WI38 (cell line): ENCODE measurements around the gene SFMBT2.

Experiments
- H3K4me3 ChIP-seq: 2 replicates; pipeline ENCODE4 v1.5.1; 2011; ENCODE audit warnings: low read depth, mild to moderate bottlenecking, control low read depth, low read length
- CTCF ChIP-seq: IDR thresholded peaks from 2 replicates; pipeline ENCODE4 v1.5.1; 2012; ENCODE audit warnings: low read depth, mild to moderate bottlenecking, control low read depth, low read length

SFMBT2 gene

DNA sequence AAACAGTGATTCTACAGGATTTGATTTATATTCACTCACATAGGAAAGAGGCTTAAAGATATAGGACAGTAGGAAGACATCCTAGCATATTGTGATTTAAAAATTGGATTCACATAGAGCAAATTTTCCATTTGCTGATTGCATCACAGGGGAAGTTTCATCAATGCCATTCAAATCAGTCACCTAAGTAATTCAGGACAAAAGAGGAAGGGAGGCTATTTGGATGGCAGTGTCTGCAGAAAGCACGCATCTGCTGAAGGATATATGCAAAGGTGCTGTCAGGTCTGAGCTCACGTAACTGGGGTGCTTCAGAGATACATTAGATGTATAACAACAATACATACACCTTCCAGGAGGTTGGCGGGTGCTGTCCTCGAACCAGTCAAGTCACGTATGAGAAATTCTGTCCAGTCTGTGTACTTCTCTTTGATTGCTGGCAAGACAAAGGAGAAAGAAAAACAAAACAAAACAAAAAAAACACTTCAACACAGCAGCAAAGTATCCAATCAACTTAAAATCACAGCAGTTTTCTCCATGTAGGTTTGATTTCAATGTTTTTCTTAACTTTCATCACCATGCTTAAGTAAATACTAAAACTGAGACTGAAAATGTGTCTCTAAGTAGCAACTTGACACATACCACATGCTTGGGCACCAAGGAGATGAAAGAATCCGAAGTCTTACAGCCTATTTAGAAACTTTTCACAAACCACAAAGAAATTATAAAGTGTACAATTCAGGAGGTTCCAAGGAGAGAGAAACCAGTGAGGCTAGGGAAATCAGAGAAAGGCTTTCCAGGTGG lies 125.1 kb downstream of the SFMBT2 start:
- no peak for TF ChIP-seq CTCF
- H3K4me3 ChIP-seq = no peak overlapping the region

- H3K4me3 ChIP-seq = no peak overlapping the region
- TF ChIP-seq CTCF = no peak
These were observed 127.6 kb downstream of the SFMBT2 start for GRCh38 chr10:7283246-7283645.

DNA sequence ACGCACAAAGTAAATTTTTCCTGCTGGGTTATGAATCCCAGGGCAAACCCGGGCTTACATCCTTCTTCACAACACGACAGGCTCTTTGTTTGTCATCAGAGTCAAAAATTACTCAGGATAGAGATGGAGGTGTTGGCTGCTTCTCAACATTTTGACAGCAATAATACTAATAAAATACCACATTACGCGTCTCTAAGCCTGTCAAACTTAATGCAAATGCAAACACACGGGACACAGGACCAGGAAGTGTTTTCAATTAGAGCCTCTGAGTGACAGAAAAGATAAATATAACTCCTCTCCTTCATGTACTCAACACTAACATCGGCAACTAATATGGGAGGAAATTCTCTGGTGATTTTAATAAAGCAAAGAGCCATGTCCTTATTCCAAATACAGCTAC lies 128.4 kb downstream of the SFMBT2 start:
- no peak for TF ChIP-seq CTCF
- no peak overlapping the region for H3K4me3 ChIP-seq

- H3K4me3 ChIP-seq = no peak overlapping the region
- TF ChIP-seq CTCF = no peak
These were observed 129.4 kb downstream of the SFMBT2 start for GRCh38 chr10:7281429-7281828.

- H3K4me3 ChIP-seq = no peak overlapping the region
- no peak for TF ChIP-seq CTCF
These were observed 131.5 kb downstream of the SFMBT2 start for GRCh38 chr10:7279303-7279702.

- H3K4me3 ChIP-seq = no peak overlapping the region
- TF ChIP-seq CTCF = no peak
These were observed 133.0 kb downstream of the SFMBT2 start for GRCh38 chr10:7277867-7278266.

DNA sequence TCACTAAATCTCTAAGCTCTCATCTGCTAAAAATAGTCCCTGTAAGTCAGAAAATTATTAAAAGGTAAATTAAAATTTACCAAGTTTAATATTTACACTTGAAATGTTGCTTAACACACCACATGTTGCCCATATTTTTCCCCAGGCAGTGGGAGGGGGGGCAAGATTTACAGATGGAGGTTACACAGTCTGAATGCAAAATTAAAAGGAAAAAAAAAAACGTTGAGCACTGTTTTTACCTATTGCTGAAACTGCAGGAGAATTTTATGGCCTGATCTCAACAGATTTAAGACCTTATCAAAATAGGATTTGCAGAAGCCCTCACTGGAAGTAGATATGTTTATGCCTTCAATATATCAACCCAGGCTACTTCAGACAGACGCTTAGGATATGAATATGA lies 133.4 kb downstream of the SFMBT2 start:
- H3K4me3 ChIP-seq = no peak overlapping the region
- no peak for TF ChIP-seq CTCF
